ENCODE data around the gene ADGRG3.
"Not testable (repeated sequence)": the region's sequence is repeated elsewhere in the genome, so short reads cannot be mapped to it uniquely, and the experiment has no call there.

ADGRG3 gene

DNA sequence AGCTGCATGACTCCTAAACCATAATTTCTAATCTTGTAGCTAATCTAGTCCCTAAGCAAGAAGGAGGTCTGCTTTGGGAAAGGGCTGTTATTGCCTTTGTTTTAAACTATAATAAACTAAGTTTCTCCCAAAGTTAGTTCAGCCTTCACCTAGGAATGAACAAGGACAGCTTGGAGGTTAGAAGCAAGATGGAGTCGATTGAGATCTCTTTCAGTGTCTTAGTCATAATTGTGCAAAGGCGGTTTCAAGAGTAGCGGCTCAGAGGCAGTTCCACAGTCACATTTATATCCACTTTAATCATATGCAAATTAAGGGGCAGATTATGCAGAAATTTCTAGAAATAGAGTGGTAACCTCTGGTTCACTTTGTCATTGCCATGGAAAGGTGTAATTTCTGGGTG, 43.9 kb downstream of the ADGRG3 start:
- TF ChIP-seq, protein P1, sequence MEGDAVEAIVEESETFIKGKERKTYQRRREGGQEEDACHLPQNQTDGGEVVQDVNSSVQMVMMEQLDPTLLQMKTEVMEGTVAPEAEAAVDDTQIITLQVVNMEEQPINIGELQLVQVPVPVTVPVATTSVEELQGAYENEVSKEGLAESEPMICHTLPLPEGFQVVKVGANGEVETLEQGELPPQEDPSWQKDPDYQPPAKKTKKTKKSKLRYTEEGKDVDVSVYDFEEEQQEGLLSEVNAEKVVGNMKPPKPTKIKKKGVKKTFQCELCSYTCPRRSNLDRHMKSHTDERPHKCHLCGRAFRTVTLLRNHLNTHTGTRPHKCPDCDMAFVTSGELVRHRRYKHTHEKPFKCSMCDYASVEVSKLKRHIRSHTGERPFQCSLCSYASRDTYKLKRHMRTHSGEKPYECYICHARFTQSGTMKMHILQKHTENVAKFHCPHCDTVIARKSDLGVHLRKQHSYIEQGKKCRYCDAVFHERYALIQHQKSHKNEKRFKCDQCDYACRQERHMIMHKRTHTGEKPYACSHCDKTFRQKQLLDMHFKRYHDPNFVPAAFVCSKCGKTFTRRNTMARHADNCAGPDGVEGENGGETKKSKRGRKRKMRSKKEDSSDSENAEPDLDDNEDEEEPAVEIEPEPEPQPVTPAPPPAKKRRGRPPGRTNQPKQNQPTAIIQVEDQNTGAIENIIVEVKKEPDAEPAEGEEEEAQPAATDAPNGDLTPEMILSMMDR (conservative IDR thresholded peaks at IDR 0.05; ENCODE audit: low read length), result no peak
- no peak for TF ChIP-seq EZH2phosphoT487 (IDR thresholded peaks at IDR 0.05; ENCODE audit: borderline replicate concordance)
- Histone ChIP-seq H4K20me1 (ENCODE audit: insufficient read depth, low read length, poor library complexity, severe bottlenecking) (no peaks in the 10 kb centered on the region), H3K79me2 (ENCODE audit: insufficient read depth, low read length) (no peaks in the 10 kb centered on the region), H3F3A (ENCODE audit: low read depth) (no peaks in the 10 kb centered on the region), H3K27me3 (ENCODE audit: insufficient read depth, low read length, poor library complexity, severe bottlenecking) (no peaks in the 10 kb centered on the region), H3K4me2 (ENCODE audit: low read depth, low read length, poor library complexity, severe bottlenecking) (no peak overlapping the region), H3K9me3 (ENCODE audit: insufficient read depth, low read depth, low read length) (no peaks in the 10 kb centered on the region), H3K9me2 (replicated peaks; ENCODE audit: low read depth, low read length) (no peaks in the 10 kb centered on the region), H3K4me1 (ENCODE audit: insufficient read depth, low read length, poor library complexity, severe bottlenecking) (peaks cover 4% of the 10 kb centered on the region), H2AFZ (ENCODE audit: low read length) (no peak overlapping the region), H3K4me3 (ENCODE audit: low read length, poor library complexity, severe bottlenecking) (no peak overlapping the region), H3K36me3 (ENCODE audit: insufficient read depth, low read length) (no peaks in the 10 kb centered on the region), H3K9ac (ENCODE audit: low read depth, low read length, poor library complexity, severe bottlenecking) (no peak overlapping the region)

DNA sequence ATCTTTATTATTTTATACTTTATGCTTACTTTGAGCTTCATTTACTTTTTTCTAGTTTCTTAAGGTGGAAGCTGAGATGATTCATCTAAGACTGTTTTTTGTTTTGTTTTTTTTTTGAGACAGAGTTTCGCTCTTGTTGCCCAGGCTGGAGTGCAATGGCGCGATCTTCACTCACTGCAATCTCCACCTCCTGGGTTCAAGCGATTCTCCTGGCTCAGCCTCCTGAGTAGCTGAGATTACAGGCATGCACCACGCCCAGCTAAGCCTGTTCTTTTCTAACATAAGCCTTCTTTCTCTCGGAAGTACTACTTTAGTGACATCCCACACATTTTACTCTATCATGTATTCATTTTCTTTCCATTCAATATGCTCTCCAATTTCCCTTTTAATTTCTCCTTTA, 44.5 kb downstream of the ADGRG3 start:
- H3F3A ChIP-seq (ENCODE audit: low read depth); H3K4me1 ChIP-seq (ENCODE audit: insufficient read depth, low read length, poor library complexity, severe bottlenecking); H3K9me3 ChIP-seq (ENCODE audit: insufficient read depth, low read depth, low read length); H3K4me2 ChIP-seq (ENCODE audit: low read depth, low read length, poor library complexity, severe bottlenecking); H3K79me2 ChIP-seq (ENCODE audit: insufficient read depth, low read length); H3K27me3 ChIP-seq (ENCODE audit: insufficient read depth, low read length, poor library complexity, severe bottlenecking); H3K9me2 ChIP-seq (replicated peaks; ENCODE audit: low read depth, low read length); H4K20me1 ChIP-seq (ENCODE audit: insufficient read depth, low read length, poor library complexity, severe bottlenecking); H3K36me3 ChIP-seq (ENCODE audit: insufficient read depth, low read length); H3K9ac ChIP-seq (ENCODE audit: low read depth, low read length, poor library complexity, severe bottlenecking); H2AFZ ChIP-seq (ENCODE audit: low read length); H3K4me3 ChIP-seq (ENCODE audit: low read length, poor library complexity, severe bottlenecking): not testable (repeated sequence)

DNA sequence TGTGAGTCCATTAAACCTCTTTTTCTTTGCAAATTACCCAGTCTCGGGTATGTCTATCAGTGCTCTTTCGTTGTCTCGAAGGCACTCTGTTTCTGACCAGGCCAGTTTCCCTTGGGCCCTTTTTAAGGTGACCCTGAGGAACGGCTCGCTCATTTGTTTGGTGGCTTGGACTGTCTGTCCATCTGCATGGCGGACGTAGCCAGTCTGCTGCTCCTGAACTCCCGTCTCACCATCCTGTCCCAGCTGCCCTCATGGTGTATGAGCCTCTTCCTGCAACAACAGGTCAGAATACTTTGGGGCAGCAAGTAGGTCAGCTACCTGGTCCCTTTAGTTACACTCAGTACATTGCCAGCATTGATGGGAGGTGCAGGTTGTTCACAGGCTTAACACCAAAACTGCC, 45.5 kb downstream of the ADGRG3 start:
- Histone ChIP-seq H3K4me1 (ENCODE audit: insufficient read depth, low read length, poor library complexity, severe bottlenecking) (no peaks in the 10 kb centered on the region), H3K4me2 (ENCODE audit: low read depth, low read length, poor library complexity, severe bottlenecking) (no peak overlapping the region), H4K20me1 (ENCODE audit: insufficient read depth, low read length, poor library complexity, severe bottlenecking) (no peaks in the 10 kb centered on the region), H3K79me2 (ENCODE audit: insufficient read depth, low read length) (no peaks in the 10 kb centered on the region), H3K9me2 (replicated peaks; ENCODE audit: low read depth, low read length) (no peaks in the 10 kb centered on the region), H3K36me3 (ENCODE audit: insufficient read depth, low read length) (no peaks in the 10 kb centered on the region), H3K27me3 (ENCODE audit: insufficient read depth, low read length, poor library complexity, severe bottlenecking) (no peaks in the 10 kb centered on the region), H3F3A (ENCODE audit: low read depth) (no peaks in the 10 kb centered on the region), H3K9ac (ENCODE audit: low read depth, low read length, poor library complexity, severe bottlenecking) (no peak overlapping the region), H3K9me3 (ENCODE audit: insufficient read depth, low read depth, low read length) (no peaks in the 10 kb centered on the region), H2AFZ (ENCODE audit: low read length) (no peak overlapping the region), H3K4me3 (ENCODE audit: low read length, poor library complexity, severe bottlenecking) (no peak overlapping the region)
- no peak for TF ChIP-seq EZH2phosphoT487 (IDR thresholded peaks at IDR 0.05; ENCODE audit: borderline replicate concordance)
- TF ChIP-seq, protein P1 (conservative IDR thresholded peaks at IDR 0.05; ENCODE audit: low read length), result no peak

DNA sequence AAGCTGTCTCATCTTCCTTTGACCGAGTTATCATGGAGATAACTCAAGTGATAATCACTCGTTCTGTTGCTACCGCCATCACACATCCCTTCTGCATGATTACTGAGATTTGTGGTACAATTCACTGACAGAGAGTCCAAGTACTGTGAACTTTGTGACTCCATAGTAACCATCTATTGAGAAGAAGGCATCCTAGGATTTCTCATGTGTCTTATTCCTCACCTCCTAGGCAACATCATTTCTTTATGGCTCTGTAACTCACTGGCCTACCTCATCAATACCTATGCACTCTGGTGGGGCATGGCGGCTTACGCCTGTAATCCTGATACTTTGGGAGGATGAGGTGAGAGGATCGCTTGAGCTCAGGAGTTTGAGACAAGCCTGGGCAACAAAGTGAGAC, 45.9 kb downstream of the ADGRG3 start:
- no peaks in the 10 kb centered on the region for H3K9me2 ChIP-seq (replicated peaks; ENCODE audit: low read depth, low read length)

More for the DNA sequence above, 45.9 kb downstream of the ADGRG3 start:
- no peaks in the 10 kb centered on the region for H3K36me3 ChIP-seq (ENCODE audit: insufficient read depth, low read length)
- no peak overlapping the region for H2AFZ ChIP-seq (ENCODE audit: low read length)
- no peak overlapping the region for H3K4me3 ChIP-seq (ENCODE audit: low read length, poor library complexity, severe bottlenecking)
- no peaks in the 10 kb centered on the region for H3K27me3 ChIP-seq (ENCODE audit: insufficient read depth, low read length, poor library complexity, severe bottlenecking)
- TF ChIP-seq, protein P1 (conservative IDR thresholded peaks at IDR 0.05; ENCODE audit: low read length), result no peak
- no peak for TF ChIP-seq EZH2phosphoT487 (IDR thresholded peaks at IDR 0.05; ENCODE audit: borderline replicate concordance)
- no peaks in the 10 kb centered on the region for H3K9me3 ChIP-seq (ENCODE audit: insufficient read depth, low read depth, low read length)
- no peaks in the 10 kb centered on the region for H3K79me2 ChIP-seq (ENCODE audit: insufficient read depth, low read length)
- H3F3A ChIP-seq (ENCODE audit: low read depth), result no peaks in the 10 kb centered on the region
- no peak overlapping the region for H3K4me2 ChIP-seq (ENCODE audit: low read depth, low read length, poor library complexity, severe bottlenecking)
- no peaks in the 10 kb centered on the region for H3K4me1 ChIP-seq (ENCODE audit: insufficient read depth, low read length, poor library complexity, severe bottlenecking)
- H3K9ac ChIP-seq (ENCODE audit: low read depth, low read length, poor library complexity, severe bottlenecking), result no peak overlapping the region
- H4K20me1 ChIP-seq (ENCODE audit: insufficient read depth, low read length, poor library complexity, severe bottlenecking), result no peaks in the 10 kb centered on the region

All from Loucy (cell line).